ENCODE data around the gene PLXNA2.

PLXNA2 gene

DNA sequence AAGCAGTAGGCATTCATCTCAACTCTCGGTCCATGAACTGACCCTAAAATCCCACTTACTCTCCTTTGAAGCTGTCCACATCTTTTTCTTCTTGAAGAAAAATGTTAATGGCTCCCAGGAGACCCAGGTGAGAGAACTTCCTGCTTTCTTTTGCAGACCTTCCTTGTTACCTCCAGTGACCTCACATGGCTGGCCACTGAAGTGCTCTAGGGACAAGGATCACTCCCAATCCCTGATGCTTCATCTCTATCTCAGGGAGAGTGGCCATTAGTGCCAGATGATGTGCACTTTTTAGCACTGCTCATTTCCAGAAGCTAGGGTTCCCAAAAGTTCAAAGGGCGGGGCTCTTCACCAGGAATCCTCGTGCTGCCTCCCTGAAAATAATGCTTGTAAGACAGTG, 16.2 kb downstream of the PLXNA2 start:
- Histone ChIP-seq H3K4me3 (no peak overlapping the region), H3K27me3 (no peaks in the 10 kb centered on the region)
- TF ChIP-seq Cebpa-rat (IDR thresholded peaks at IDR 0.05): no peak

DNA sequence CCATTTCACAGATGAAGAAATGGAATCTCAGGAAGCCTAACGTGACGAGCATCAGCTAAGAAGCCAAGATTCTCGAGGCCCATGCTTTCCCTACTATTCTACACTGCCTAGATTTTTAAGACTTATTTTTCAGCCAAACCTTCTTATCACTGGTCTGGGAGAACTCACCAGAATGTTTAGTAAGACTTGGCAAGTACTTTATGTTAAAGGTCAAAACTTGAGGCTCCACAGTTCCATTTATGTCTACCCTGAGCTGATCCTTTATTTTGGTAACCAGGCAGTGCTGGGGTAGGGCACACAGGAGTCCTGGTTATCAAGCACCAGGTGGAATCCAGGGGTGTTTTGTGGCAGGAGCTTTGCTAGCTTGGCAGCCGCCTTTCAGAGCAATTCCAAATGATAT, 16.8 kb downstream of the PLXNA2 start:
- Histone ChIP-seq H3K4me3 (no peak overlapping the region), H3K9me3 (no peaks in the 10 kb centered on the region), H3K4me1 (no peaks in the 10 kb centered on the region), H3K9ac (no peak overlapping the region), H4K20me1 (no peaks in the 10 kb centered on the region), H3K4me2 (no peak overlapping the region), H3K27ac (no peak overlapping the region), H3K36me3 (no peaks in the 10 kb centered on the region), H3K27me3 (no peaks in the 10 kb centered on the region)
- no peak for TF ChIP-seq Cebpa-rat (IDR thresholded peaks at IDR 0.05)

More for the DNA sequence above, 16.2 kb downstream of the PLXNA2 start:
- H3K9me3 ChIP-seq: no peaks in the 10 kb centered on the region
- no peak overlapping the region for H3K27ac ChIP-seq
- no peaks in the 10 kb centered on the region for H4K20me1 ChIP-seq
- H3K36me3 ChIP-seq: no peaks in the 10 kb centered on the region
- H3K4me1 ChIP-seq: no peaks in the 10 kb centered on the region
- H3K9ac ChIP-seq: no peak overlapping the region
- no peak overlapping the region for H3K4me2 ChIP-seq

GRCh38 chr1:208225954-208226937, 17.9 kb downstream of the PLXNA2 start:
- Histone ChIP-seq H3K4me1 (no peaks in the 10 kb centered on the region), H3K27me3 (no peaks in the 10 kb centered on the region), H3K4me2 (peak overlapping the region; percentile 10; the same call in 1 of the 2 replicates), H4K20me1 (no peaks in the 10 kb centered on the region), H3K9ac (no peak overlapping the region), H3K36me3 (no peaks in the 10 kb centered on the region), H3K9me3 (no peaks in the 10 kb centered on the region), H3K27ac (no peak overlapping the region), H3K4me3 (no peak overlapping the region)
- no peak for TF ChIP-seq Cebpa-rat (IDR thresholded peaks at IDR 0.05)

DNA sequence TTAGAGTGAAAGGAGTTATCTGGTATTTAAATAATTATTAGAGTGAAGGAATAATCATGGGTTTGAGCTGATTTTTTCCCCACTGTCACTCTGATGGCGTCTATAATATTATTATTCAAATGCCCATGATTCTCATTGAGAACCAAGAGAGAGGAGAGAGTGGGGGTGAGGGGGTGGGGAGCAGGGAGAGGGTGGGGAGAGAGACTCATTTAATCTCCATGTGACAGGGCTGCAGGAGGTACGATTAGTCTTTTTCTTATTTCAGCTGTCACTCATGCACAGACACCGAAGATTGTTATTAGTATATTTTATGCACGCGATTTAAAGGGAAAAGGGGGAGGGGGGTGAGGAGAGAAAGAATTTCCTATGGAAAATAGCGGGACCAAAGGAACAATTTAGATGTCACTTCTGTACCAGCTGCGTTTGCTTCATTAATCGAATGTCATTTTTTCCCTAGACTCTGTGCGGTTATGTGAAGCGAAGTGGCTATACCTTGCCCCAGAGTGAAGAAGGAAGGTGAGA, 19.9 kb downstream of the PLXNA2 start:
- Histone ChIP-seq H3K4me3 (no peak overlapping the region), H3K4me1 (no peaks in the 10 kb centered on the region), H3K27ac (no peak overlapping the region), H3K36me3 (no peaks in the 10 kb centered on the region), H4K20me1 (no peaks in the 10 kb centered on the region), H3K9ac (no peak overlapping the region), H3K9me3 (no peaks in the 10 kb centered on the region), H3K27me3 (no peaks in the 10 kb centered on the region), H3K4me2 (no peak overlapping the region)
- no peak for TF ChIP-seq Cebpa-rat (IDR thresholded peaks at IDR 0.05)

DNA sequence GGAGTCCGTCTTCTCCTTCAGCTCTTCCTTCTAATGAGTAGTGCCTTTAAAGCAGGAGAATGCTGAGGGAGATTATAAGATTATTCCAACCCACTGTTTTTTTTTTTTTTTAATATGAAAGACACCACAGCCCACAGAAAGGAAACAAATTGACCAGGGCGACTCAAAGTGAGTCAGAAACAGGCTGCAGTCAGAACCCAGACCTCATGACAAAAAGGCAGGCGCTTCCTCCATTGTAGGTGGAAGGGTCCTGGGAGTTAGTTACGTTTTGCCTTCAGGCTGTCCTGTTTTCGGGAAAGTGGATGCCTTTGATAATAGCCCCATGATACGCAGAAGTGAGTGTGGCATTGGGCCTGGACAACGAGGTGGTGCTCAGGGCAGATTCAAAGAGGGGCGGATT, 21.0 kb downstream of the PLXNA2 start:
- no peak overlapping the region for H3K4me2 ChIP-seq
- H3K4me3 ChIP-seq: no peak overlapping the region
- H3K27ac ChIP-seq: no peak overlapping the region
- H3K36me3 ChIP-seq: no peaks in the 10 kb centered on the region
- H4K20me1 ChIP-seq: no peaks in the 10 kb centered on the region
- H3K4me1 ChIP-seq: no peaks in the 10 kb centered on the region
- H3K27me3 ChIP-seq: no peaks in the 10 kb centered on the region
- TF ChIP-seq Cebpa-rat (IDR thresholded peaks at IDR 0.05): no peak
- no peaks in the 10 kb centered on the region for H3K9me3 ChIP-seq
- H3K9ac ChIP-seq: no peak overlapping the region

DNA sequence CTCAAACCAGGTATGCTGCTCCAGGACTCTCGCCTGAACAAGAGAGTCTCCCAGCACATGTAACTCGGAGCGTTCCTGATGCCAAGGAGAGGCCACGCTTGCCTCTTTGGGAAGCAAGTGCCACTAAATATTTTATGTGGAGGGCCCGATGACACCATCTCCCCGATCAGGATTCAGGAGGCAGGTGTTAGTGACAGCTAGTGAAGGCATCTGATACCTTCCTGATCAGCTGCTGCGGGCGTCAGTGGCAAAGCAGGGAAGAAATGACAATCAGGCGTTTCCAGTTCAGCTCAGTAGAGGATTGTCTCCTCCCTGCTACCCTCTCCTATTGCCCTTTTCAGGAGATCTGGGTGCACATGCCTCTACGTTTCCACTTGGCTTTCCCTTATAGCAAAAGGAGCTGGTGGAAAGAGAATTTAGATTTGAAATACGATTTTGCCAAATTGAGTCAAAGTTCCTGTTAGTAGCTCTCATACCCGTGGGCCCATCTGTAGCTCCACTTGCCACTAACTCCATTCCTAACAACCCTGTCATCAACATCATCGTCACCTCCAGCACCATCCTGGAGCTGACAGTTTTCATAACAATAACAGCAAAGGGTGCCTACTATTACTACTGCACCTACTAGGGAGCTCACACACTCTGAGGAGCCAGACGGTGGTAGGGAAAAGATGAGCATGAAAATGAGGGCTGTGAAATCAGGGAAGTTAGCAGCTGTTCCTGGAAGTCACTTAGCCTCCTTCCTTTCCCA, 21.6 kb downstream of the PLXNA2 start:
- Histone ChIP-seq H3K9me3 (no peaks in the 10 kb centered on the region), H3K27ac (no peak overlapping the region), H3K4me3 (no peak overlapping the region), H3K27me3 (no peaks in the 10 kb centered on the region), H3K9ac (no peak overlapping the region), H3K36me3 (no peaks in the 10 kb centered on the region), H3K4me2 (no peak overlapping the region), H3K4me1 (no peaks in the 10 kb centered on the region), H4K20me1 (no peaks in the 10 kb centered on the region)
- no peak for TF ChIP-seq Cebpa-rat (IDR thresholded peaks at IDR 0.05)

GRCh38 chr1:208221291-208221622, 22.9 kb downstream of the PLXNA2 start:
- Histone ChIP-seq H3K27me3 (no peaks in the 10 kb centered on the region), H3K4me3 (no peak overlapping the region), H4K20me1 (no peaks in the 10 kb centered on the region), H3K4me2 (no peak overlapping the region), H3K9me3 (no peaks in the 10 kb centered on the region), H3K36me3 (no peaks in the 10 kb centered on the region), H3K27ac (no peak overlapping the region), H3K9ac (no peak overlapping the region), H3K4me1 (no peaks in the 10 kb centered on the region)
- TF ChIP-seq Cebpa-rat (IDR thresholded peaks at IDR 0.05): no peak

- H3K4me3 ChIP-seq: no peak overlapping the region
- TF ChIP-seq Cebpa-rat (IDR thresholded peaks at IDR 0.05): no peak
- H3K9me3 ChIP-seq: no peaks in the 10 kb centered on the region
- no peak overlapping the region for H3K27ac ChIP-seq
- no peak overlapping the region for H3K9ac ChIP-seq
- H4K20me1 ChIP-seq: no peaks in the 10 kb centered on the region
- no peak overlapping the region for H3K4me2 ChIP-seq
- no peaks in the 10 kb centered on the region for H3K4me1 ChIP-seq
- H3K36me3 ChIP-seq: no peaks in the 10 kb centered on the region
- H3K27me3 ChIP-seq: no peaks in the 10 kb centered on the region
These were observed 24.4 kb downstream of the PLXNA2 start for GRCh38 chr1:208219659-208220282.

- Histone ChIP-seq H3K4me3 (no peak overlapping the region), H3K27ac (no peak overlapping the region), H3K36me3 (no peaks in the 10 kb centered on the region), H3K27me3 (no peaks in the 10 kb centered on the region), H3K9ac (no peak overlapping the region), H3K9me3 (no peaks in the 10 kb centered on the region), H3K4me1 (peaks cover 2% of the 10 kb centered on the region; the same call in 1 of the 2 replicates), H4K20me1 (no peaks in the 10 kb centered on the region), H3K4me2 (no peak overlapping the region)
- TF ChIP-seq Cebpa-rat (IDR thresholded peaks at IDR 0.05): no peak
These were observed 25.0 kb downstream of the PLXNA2 start for GRCh38 chr1:208219098-208219658.
